ENCODE measurements around the gene SSTR3.

DNA sequence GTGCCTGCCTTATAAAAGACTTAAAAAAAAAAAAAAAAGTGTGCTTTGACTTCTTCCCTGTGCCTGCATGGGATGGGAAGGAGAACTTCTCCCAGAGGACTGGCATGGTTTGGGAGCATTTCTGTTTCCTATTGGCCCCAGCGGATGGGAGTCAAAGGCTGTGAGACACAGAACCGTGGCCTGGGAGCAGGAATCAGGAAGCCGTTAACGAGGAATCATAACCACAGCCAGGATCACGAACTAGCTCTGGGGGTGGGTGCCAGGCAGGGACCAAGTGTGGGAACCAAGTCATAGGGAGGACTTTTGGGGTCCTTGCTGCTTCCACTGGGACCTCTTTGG, 24.8 kb downstream of the SSTR3 start:
- TF ChIP-seq, protein P1, sequence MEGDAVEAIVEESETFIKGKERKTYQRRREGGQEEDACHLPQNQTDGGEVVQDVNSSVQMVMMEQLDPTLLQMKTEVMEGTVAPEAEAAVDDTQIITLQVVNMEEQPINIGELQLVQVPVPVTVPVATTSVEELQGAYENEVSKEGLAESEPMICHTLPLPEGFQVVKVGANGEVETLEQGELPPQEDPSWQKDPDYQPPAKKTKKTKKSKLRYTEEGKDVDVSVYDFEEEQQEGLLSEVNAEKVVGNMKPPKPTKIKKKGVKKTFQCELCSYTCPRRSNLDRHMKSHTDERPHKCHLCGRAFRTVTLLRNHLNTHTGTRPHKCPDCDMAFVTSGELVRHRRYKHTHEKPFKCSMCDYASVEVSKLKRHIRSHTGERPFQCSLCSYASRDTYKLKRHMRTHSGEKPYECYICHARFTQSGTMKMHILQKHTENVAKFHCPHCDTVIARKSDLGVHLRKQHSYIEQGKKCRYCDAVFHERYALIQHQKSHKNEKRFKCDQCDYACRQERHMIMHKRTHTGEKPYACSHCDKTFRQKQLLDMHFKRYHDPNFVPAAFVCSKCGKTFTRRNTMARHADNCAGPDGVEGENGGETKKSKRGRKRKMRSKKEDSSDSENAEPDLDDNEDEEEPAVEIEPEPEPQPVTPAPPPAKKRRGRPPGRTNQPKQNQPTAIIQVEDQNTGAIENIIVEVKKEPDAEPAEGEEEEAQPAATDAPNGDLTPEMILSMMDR (IDR thresholded peaks at IDR 0.05) = no peak
- TF ChIP-seq POLR2A (IDR thresholded peaks at IDR 0.05) = no peak
